ENCODE results near the gene SLC24A4.

The SLC24A4 gene

DNA sequence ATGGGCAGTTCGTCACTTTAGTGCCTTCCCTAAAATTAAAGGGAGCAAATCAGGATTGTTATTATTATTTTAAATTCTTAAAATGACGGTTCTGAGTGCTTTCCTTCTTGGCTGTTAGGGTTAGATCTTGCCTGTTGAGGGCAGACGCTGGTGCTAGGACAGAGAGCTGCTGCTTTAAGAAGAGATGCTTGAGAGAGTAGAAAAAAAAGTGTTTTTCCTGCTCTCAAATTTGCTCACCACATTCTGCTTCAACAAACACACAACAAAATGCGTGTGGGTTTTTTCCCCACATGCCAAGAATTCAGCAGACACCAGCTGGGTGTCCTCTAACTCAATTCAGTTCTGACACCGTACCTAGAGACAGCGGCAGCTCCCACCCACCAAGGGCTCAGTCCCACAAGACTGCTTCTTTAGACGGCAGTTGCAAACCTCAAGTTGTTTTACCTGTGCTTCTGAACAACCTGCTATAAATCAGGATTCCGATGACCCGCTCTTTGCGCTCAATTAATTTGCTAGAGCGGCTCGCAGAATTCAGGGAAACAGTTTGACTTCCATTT lies 114.8 kb downstream of the SLC24A4 start:
- no peak for DNase-seq (ENCODE audit: low read depth)

DNA sequence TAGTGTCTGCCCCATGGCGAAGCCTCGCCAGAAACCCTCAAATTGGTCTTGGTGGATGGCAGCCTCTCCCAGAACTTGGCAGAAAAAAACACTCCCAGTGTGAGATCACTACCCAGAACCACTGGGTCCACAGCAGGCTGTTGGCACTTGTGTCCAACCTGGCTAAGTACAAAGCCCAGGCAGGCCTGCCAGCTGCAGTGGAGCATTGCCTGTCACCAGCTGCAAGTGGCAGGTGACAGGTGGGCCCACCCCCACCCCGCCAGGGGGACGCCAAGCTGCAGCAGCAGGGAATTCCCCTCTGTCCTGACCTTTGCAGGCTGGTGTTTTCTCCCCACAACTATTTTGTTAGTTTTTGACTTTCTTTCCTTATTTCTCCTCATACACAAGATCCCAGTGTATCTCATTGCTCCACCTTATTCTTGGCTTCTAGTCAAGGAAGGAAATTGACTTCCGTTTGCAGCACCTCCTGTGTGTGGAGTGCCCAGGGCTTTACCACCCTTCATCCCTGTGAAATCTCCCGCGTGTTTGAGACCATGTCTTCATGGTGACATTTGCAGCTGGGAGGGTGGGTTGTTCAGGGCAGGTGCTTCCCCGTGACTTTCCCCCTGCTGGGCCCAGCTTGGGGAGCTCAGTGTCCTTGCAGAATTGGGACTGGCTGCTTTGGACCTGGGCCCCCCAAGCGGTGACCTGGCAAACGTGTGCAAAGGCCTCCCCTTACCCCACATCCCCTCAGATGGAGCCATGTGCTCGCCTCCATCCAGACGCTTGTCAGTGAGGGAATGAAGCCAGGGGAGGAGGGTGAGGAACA lies 116.8 kb downstream of the SLC24A4 start:
- DNase-seq (ENCODE audit: low read depth): no peak

- DNase-seq (ENCODE audit: low read depth): no peak
Observed at GRCh38 chr14:92440345-92441003, 117.5 kb downstream of the SLC24A4 start.

DNA sequence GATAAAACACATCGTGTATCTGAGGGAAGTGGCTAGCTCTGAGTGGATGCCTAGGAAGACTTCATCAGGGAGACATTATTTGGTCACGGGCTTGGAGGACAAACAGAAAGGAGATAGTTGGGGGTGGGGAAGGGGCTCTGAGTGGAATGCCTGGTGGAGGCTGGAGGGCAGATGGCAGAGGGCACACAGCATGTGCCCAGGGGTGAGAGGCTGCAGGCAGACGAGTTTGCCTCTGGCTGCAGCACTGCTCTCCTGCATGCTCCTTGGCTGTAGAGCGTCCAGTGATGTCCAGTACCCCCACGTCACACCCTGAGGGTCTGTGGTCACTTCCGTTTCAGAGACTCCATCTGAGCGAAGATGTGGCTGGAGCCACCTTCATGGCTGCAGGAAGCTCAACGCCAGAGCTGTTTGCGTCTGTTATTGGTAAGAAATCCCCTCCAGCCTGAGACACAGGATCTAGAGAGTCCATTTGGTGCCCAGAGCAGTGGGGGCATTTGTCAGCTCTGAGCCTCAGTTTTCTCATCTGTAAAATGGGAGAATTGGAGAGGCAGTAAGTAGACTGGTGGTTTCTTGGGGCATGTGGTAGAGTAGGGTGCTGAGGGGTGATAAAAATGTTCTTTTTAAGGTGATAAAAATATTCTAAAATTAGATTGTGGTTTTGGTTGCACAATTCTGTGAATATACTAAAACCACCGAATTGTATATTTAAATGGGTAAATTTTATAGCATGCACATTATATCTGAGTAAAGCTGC lies 119.0 kb downstream of the SLC24A4 start:
- no peak for DNase-seq (ENCODE audit: low read depth)

DNA sequence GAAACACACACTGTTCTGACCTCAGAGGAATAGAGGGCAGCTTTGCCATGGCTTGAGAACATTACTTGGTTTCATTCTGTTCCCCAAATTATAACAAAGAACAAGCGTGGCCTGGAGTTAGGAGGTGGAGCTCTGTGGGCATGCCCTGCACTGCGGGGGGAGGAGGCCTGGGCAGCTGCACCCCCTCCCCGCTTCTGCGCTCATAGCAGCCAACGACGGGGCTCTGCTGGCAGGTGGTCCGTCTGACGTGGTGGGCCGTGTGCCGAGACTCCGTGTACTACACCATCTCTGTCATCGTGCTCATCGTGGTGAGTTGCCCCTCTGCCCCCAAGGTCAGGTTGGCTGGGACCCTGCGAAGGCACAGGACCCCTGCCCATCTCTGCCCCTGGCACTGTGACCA lies 120.2 kb downstream of the SLC24A4 start:
- DNase-seq (ENCODE audit: low read depth): no peak

GRCh38 chr14:92443741-92444140 lies 120.8 kb downstream of the SLC24A4 start:
- DNase-seq (ENCODE audit: low read depth): no peak

DNA sequence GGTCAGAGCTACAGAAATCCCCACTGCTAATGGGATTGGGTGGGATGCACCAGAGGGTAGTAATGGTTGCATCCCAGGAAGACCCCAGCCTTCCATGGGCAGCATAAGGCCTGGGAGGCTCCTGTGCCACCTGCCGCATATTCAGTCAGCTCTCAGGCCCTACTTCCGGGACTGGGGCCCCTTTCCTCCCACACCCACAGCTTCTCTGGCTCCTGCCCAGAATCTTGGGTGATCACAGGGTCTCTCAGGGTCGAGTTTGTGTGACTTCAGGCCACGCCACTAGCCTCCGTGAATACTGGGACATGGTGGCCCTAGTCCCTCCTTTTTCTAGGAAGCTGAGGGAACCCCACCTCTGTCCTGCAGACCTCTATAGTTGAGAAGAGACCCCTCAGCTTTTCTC lies 123.8 kb downstream of the SLC24A4 start:
- no peak for DNase-seq (ENCODE audit: low read depth)

GRCh38 chr14:92447416-92448197 lies 124.6 kb downstream of the SLC24A4 start:
- DNase-seq (ENCODE audit: low read depth): no peak

GRCh38 chr14:92448786-92449185 lies 125.8 kb downstream of the SLC24A4 start:
- no peak for DNase-seq (ENCODE audit: low read depth)

DNA sequence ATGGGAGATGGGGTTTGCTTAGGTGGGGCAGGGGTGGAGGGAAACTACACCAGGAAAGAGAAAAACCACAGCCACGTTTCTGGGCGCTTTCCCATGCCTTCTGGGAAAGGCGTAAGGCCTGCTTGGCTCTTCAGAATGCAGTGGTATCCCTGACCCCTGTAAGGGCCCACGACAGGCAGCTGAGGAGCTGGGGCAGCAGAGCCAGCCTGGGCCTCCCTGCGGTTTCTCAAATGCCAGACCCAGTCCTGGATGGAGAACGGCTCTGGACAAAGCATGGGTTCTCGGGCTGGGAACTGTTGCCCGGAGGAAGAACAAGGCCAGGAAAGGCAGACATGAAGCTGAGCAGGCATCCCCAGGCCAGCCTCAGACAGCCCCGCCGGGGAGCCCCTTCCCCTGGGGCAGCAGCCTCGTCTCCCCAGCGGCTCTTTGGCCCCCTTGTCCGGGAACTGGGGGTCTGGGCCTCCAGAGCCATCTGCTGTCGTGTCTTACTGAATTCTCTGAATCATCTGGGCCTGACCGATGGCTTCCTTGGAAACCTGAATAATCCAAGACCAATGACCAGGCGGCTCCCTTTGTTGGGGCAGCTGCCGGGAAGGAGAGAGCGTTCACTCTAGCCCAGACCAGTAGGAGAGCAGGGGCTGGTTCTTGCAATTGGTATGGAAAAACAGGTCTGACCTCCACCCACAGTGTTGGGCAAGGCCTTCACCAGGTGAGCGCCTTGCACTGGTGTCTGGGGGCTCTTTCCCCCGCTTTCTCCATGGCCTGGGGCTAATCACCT lies 126.6 kb downstream of the SLC24A4 start:
- DNase-seq (ENCODE audit: low read depth): no peak

GRCh38 chr14:92450351-92451070 lies 127.5 kb downstream of the SLC24A4 start:
- DNase-seq (ENCODE audit: low read depth): no peak

DNA sequence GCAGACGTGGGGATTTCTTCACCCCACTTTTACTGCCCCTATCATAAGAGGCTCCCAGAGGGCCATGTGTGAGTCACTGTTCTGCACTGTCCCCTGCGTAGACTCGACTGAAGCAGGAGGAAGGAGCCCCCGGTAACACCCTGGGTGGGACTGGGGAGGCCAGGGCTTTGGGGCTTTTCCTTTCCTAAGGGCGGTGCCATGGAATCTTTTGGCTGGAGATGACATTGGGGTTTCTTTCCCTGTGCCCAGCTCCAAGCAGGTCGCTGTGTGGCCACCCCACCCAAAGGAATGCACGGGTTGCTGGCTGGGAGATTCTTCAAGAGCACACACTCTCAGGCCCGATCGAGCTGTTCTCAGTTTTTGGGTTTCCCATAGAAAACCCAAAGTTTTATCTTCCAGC lies 128.3 kb downstream of the SLC24A4 start:
- DNase-seq (ENCODE audit: low read depth): no peak

- DNase-seq (ENCODE audit: low read depth): no peak
Observed at GRCh38 chr14:92451755-92452154, 128.8 kb downstream of the SLC24A4 start.

GRCh38 chr14:92452471-92452870 lies 129.5 kb downstream of the SLC24A4 start:
- DNase-seq (ENCODE audit: low read depth): no peak

DNA sequence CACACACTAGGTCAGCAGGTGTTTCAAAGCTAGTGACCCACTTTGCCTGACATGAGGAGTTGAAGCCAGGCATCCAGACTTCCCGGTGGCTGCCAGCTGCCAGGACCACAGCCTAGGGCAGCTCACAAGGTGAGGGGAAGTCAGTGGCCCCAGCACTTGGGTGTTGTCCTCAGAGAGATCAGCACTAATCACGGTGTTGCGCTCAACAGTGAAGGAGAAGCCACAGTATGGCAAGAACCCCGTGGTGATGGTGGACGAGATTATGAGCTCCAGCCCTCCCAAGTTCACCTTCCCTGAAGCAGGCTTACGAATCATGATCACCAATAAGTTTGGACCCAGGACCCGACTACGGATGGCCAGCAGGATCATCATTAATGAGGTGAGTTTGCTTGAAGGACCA lies 130.7 kb downstream of the SLC24A4 start:
- DNase-seq (ENCODE audit: low read depth): no peak

- DNase-seq (ENCODE audit: low read depth): no peak
Observed at GRCh38 chr14:92455231-92455630, 132.3 kb downstream of the SLC24A4 start.

DNA sequence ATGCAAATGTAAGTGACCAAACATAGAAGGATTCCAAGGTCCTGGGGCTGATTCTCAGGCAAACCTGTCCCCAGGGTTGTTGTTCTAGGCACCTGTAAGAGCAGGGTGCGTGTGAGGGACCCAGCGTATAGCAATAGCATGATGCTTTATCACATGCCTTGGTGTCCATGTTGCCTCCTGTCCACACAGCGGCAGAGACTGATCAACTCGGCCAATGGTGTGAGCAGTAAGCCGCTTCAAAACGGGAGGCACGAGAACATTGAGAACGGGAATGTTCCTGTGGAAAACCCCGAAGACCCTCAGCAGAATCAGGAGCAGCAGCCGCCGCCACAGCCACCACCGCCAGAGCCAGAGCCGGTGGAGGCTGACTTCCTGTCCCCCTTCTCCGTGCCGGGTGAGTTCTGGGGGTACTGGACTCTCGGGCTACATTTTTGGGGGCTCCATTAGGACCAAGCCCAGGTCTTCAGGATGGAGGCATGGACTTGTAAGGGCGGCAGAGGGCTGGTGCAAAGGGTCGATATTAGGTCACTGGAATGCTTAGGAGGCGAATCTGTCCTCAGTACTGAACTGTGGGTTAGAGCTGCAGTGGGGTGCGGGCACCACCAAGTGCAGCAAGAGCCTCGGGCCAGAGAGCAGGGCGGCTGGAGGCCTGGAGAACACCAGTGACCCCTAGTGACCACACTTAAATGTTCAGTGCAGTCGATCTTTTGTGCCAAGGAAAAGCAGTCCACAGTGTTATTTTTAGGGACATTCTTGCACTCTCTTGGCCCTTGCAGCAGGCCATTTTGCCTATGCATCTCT lies 133.4 kb downstream of the SLC24A4 start:
- DNase-seq (ENCODE audit: low read depth): no peak

DNA sequence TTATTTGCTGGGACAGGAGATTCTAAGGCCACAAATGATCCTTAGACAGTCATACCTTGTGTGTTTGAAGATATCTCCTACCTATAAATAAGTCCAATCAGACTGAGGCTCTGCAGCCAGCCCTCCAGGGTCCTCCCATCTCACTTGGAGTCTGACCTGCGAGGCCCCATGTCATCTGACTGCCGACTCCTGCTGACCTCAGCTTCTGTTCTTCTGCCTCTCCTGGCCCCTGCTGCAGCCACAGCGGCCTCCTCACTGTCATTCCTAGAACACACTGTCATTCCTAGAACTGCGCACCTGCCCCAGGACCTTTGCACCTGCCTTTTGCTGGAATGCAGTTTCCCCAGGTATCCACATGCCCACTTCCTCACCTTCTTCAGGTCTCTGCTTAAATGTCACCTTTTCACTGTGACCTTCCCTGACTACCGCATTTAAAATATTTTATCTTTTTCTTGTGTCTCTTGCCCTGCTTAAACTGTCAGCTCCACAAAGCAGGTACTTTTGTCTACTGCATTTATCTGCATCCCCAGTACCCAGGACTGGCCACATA lies 134.1 kb downstream of the SLC24A4 start:
- no peak for DNase-seq (ENCODE audit: low read depth)
